Breast epithelium (tissue), 3 donors: Measurements from ENCODE around the gene STARD9.

Source experiments
- POLR2A ChIP-seq: fragments of 450-650 bp; IDR thresholded peaks from one replicate; pipeline ENCODE4 v1.6.1; 2016; ENCODE audit warnings: antibody characterized with exemption, mild to moderate bottlenecking, moderate library complexity
- POLR2AphosphoS5 ChIP-seq, 3 donors: sonication (generic); formaldehyde crosslinking; IDR thresholded peaks; one replicate each; pipeline ENCODE4 v1.6.1; 2017; ENCODE audit warnings: antibody characterized with exemption in 3 of 3

DNA sequence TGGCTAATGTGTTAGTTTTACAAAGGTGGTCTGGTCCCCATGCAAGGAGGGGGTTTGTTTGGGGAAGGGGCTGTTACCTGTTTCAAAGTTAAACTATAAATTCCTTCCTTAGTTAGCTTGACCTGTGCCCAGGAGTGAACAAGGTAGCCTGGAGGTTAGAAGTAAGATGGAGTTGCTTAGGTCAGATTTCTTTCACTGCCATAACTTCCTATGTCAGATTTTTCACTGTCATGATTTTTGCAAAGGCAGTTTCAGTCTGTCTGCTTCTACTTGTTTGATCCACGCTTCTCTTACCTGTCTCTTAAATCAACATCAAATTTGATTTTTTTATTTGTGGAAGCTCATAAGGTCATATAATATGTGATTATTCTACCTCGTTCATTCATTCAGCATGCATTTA is 28.6 kb downstream of the STARD9 start:
- TF ChIP-seq POLR2A (no peak), POLR2AphosphoS5 (IDR thresholded peaks at IDR 0.05) (no peak)
